NB4 (cell line): ENCODE data around the gene PCNX2.

Source experiments
- DNase-seq: peaks from one replicate; pipeline ENCODE4 v3.0.0; 2010; ENCODE audit warnings: low read depth
- H3K4me3 ChIP-seq: one replicate; pipeline ENCODE4 v1.5.1; 2011; ENCODE audit warnings: mild to moderate bottlenecking, low read depth, low read length, moderate library complexity
- MYC ChIP-seq: IDR thresholded peaks from 2 replicates; pipeline ENCODE4 v1.6.1; 2011; ENCODE audit warnings: low read depth, low read length
- POLR2A ChIP-seq: IDR thresholded peaks from 2 replicates; pipeline ENCODE4 v1.6.1; 2011; ENCODE audit warnings: mild to moderate bottlenecking; ENCODE audit not compliant: insufficient read length; ENCODE audit errors: extremely low read depth
- TF ChIP-seq, protein P1 (sequence below): IDR thresholded peaks from one replicate; pipeline ENCODE4 v1.5.1; 2012; ENCODE audit warnings: low read depth, low read length
- TF ChIP-seq, protein P2 (sequence below): IDR thresholded peaks from 2 replicates; pipeline ENCODE4 v1.6.1; 2011; ENCODE audit warnings: low read depth, low read length

PCNX2 gene

DNA sequence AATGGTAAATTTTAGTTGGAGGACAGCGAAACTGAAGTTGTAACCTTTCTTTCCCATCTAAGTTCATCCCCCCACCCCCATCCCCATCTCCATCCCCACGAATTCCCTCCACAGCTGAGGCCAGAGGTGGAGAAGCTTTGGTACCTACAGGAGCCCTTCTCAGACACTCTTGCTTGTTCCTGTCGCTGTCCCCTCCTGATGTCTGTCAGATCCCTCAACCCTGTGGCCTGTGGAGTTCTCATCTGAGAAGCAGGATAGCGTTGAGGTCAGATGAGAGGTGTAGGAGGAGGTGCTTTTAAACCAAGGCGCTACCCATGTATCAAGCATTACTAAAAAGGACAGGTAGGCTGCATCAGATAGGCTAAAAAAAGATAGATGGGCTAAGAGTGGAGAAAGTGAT lies 344.3 kb downstream of the PCNX2 start:
- TF ChIP-seq, protein P1, sequence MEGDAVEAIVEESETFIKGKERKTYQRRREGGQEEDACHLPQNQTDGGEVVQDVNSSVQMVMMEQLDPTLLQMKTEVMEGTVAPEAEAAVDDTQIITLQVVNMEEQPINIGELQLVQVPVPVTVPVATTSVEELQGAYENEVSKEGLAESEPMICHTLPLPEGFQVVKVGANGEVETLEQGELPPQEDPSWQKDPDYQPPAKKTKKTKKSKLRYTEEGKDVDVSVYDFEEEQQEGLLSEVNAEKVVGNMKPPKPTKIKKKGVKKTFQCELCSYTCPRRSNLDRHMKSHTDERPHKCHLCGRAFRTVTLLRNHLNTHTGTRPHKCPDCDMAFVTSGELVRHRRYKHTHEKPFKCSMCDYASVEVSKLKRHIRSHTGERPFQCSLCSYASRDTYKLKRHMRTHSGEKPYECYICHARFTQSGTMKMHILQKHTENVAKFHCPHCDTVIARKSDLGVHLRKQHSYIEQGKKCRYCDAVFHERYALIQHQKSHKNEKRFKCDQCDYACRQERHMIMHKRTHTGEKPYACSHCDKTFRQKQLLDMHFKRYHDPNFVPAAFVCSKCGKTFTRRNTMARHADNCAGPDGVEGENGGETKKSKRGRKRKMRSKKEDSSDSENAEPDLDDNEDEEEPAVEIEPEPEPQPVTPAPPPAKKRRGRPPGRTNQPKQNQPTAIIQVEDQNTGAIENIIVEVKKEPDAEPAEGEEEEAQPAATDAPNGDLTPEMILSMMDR: no peak
- DNase-seq: peak; percentile 50

DNA sequence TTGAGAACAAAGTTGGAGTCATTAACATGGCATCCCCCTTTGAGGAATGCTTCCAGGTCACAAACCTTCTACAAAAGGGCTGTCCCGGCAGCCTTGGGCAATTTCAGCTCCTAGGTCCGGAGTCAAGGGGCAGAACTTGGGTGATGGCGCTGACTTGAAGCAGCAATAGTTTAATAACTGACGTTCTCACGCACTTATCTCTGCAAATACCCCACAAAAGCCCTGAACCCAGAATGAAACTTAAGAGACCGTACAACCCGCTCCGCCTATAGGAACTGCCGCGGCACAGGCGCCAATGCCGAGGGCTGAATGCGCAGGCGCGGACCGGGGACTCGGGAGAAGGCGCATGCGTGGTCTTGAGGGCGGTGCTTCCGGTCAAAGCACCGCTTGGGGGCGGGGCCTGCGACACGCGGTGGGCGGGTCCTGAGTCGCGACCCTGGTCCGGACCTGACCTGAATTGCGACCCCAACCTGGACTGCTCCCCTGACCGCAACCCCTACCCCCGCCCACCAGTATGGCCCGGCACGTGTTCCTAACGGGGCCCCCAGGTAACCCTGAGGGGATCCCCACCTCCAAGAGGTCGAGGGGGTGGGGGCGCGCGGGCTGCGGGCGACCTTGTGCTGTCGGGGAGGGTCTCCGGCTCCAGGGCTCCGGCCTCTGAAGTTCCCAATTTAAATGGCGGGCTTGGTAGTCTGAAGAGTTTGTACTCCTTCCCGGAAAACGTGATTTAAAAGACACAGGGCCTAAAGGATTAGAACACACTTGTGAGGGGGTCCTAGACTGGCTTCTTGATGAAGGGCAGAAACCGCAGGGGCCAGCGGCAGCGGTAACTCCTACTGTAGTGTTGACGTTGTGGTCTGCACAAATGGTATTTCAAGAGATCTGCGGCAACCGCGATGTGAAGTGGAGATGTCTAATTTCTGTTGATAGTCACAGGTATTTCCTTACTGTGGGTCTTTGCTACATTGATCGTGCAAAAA lies 345.0 kb downstream of the PCNX2 start, which contains the start of gene NTPCR:
NTPCR (plus strand) TSS at position 415 of the 980 bp plus-strand sequence; CDS start at position 515, 100 bp downstream.
- DNase-seq: peak; percentile 92
- TF ChIP-seq, protein P2, sequence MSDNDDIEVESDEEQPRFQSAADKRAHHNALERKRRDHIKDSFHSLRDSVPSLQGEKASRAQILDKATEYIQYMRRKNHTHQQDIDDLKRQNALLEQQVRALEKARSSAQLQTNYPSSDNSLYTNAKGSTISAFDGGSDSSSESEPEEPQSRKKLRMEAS: peak; percentile 48
- TF ChIP-seq, protein P1: no peak
- peak; percentile 70 for TF ChIP-seq MYC
- peak; percentile 76 for TF ChIP-seq POLR2A
- H3K4me3 ChIP-seq: peak within 1 kb of the TSS; percentile 93

More for the DNA sequence above, 344.3 kb downstream of the PCNX2 start:
- peak overlapping the region; percentile 93 for H3K4me3 ChIP-seq

DNA sequence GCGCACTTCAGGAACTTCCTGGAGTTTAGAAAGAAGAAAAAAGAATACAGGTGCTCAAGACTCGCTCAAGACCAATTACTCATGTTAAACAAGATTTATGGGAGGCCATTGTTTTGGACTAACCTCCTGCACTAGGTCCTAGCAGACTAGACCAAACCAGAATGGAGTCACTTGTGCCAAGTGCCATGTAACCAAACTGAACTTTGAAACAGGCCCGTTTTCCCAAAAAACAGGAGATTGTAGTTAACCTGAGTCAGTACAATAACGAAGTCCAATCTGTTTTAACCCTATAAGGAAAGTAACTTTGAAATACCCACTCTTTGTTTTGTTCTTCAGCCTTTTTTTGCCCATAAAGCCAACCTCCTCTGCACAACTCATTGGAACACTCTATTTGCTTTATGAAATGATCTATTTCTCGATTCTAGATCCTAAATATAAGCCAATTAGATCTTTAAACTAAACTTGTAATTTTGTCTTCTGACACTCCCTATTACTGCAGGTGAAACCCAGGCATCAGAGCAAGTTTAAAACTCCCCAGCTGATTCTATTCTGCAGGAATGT lies 345.8 kb downstream of the PCNX2 start:
- DNase-seq: no peak
- TF ChIP-seq POLR2A: no peak
- TF ChIP-seq, protein P1: no peak
- TF ChIP-seq, protein P2: no peak
- TF ChIP-seq MYC: no peak

DNA sequence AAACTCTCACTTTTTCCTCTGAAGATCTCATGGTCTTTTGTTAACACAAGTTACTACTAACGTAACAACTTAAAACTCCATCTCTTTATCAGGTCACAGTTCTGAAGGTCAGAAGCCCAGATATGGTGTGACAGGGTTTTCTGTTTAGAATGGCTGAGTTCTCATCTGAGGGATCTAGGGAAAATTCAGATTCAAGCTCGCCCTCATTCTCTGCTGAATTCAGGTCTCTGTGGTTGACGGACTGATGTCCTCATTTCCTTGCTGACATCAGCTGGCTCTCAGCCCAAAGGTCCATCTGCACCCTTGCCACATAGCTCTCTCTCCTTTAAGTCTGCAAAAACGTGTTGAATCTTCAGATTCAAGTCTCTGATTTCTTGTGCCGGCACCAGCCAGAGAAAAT lies 351.2 kb downstream of the PCNX2 start:
- no peak for DNase-seq
- no peak overlapping the region for H3K4me3 ChIP-seq
- TF ChIP-seq, protein P1: no peak
- 0 out of 2 replicates have a peak, but pooled peaks have one; percentile 21 for TF ChIP-seq MYC

More for the DNA sequence above, 345.8 kb downstream of the PCNX2 start:
- H3K4me3 ChIP-seq: peak overlapping the region; percentile 93

DNA sequence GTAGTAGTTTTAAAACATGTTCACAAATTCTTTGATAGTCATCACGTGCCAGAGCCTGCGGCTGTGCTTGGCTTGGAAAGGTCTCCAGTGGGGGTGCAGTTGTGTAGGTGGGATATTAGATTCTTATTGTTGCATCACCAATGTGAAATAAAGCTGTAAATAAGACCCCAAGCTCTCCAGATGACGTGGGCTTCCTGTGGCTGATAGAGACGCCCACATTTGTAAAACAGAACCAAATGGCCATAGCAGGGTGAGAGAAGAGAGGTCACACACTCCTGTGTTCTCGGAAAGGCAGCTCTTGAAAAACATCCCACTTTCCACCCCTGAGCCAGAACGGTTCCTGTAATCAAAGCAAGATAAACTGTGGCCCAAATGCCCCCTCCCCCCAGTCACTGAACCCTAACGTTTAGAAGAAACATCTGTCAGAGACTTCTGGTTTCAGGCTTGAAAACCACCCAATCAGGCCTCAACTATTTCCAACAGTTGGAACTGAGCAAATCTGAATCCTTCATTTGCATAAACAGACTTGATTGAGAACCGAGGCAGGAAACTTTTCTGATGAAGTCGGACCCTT lies 351.8 kb downstream of the PCNX2 start:
- TF ChIP-seq MYC: no peak
- H3K4me3 ChIP-seq: no peak overlapping the region
- no peak for DNase-seq

DNA sequence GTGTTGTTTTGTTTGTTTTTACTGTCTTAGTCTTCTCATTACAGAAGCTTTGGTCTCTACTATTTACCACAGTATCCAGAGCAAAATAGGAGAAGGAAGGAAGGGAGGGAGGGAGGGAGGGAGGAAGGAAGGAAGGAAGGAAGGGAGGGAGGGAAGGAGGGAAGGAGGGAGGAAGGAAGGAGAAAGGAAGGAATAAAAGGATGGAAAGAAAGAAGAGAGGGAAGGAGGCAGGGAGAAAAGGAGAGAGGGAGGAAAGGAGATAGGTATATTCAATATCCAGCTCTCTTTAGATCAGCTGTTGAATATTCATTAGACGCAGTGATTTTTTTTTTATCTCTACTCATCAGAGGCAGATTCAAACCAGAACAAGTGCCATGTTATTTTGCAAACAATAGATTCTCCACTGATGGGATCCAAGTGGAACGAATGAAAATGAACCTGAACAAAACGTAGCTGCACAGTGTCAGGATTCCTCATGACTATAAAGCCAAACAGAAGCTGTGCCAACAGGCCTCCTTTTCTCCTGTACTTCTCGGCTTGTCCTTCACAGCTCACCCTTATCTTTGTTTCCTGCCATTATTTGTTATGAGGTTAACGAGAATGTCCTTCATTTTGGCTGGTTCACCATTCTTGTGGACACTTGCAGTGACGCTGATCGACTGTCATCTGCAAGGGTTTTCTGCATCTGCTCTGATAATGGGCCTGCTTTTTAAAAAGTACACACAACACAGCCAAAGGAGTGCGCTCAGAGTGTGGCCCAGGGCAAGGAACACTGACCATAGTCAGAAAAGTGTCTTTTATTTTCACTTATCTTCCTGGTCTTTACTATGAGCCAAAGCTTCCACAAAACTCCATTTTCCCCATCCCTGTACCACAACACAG lies 352.9 kb downstream of the PCNX2 start:
- DNase-seq: no peak

More for the DNA sequence above, 352.9 kb downstream of the PCNX2 start:
- H3K4me3 ChIP-seq: no peak overlapping the region
- TF ChIP-seq POLR2A (no peak), MYC (no peak)
- TF ChIP-seq, protein P2: no peak
- TF ChIP-seq, protein P1: no peak
